ENCODE results near the gene SHC3. TPM values are rescaled to one million over a fixed set of nuclear protein-coding genes. Genes with fewer than 3 reads are reported as not detected.

Gene SHC3
- total RNA-seq, 1 experiment from 2014 or later: 0.27 TPM

GRCh38 chr9:89000973-89001916, 177.4 kb downstream of the SHC3 start:
- POLR2A ChIA-PET: interaction anchor here (1.4 kb wide), 1 partner anchor 406 kb away, joined by 4 read pairs; no protein-coding TSS in a partner anchor
- H2AFZ ChIP-seq (ENCODE audit: low read depth, low read length, poor library complexity, severe bottlenecking): peak overlapping the region; percentile 91
- DNase-seq (ENCODE audit: low read depth, low spot score) (peak; percentile 66), ATAC-seq (peak; percentile 95)
- peaks cover 0 to 8% of the 10 kb centered on the region in 2 experiments; a peak in 1 of 4 replicates for H3K4me1 ChIP-seq (ENCODE audit: control insufficient read depth in 1 of 2, insufficient read depth in 2 of 2, low read length in 2 of 2)
- no TSS peak for BruUV-seq (replicated peaks)
- no peaks in the 10 kb centered on the region for H3K79me2 ChIP-seq (ENCODE audit: insufficient read depth, low read length)
- H3K9me2 ChIP-seq (ENCODE audit: insufficient read depth): no peaks in the 10 kb centered on the region
- no peaks in the 10 kb centered on the region for H3K36me3 ChIP-seq (ENCODE audit: control insufficient read depth in 1 of 2, insufficient read depth in 2 of 2, low read length in 2 of 2)
- CTCF ChIA-PET: interaction anchor here (0.8 to 1.7 kb wide), 12 partner anchors 21 to 1315 kb away, joined by 3 to 14 read pairs (median 4); no protein-coding TSS in a partner anchor
- H3K9me3 ChIP-seq (ENCODE audit: control insufficient read depth in 1 of 2, insufficient read depth in 1 of 2, low read depth in 1 of 2, low read length in 2 of 2): no peaks in the 10 kb centered on the region
- peak overlapping the region; percentile 46 for H3K4me2 ChIP-seq (ENCODE audit: low read length)
- peaks cover 12% of the 10 kb centered on the region for H3K27me3 ChIP-seq (ENCODE audit: insufficient read depth, low read length)
- H3K9ac ChIP-seq (ENCODE audit: low read length): no peak overlapping the region
- no peak overlapping the region for H3K27ac ChIP-seq (ENCODE audit: low read depth, low read length)
- intact Hi-C loops (cut with micrococcal nuclease): loop anchor here (1.0 to 10.0 kb wide), 8 partner anchors 114 to 1316 kb away; no protein-coding TSS in a partner anchor
- no peaks in the 10 kb centered on the region for H4K20me1 ChIP-seq (ENCODE audit: insufficient read depth)
- H3K4me3 ChIP-seq (replicated peaks in 1 of 2; ENCODE audit: low read depth in 1 of 2, low read length in 2 of 2): 0 out of 4 replicates have a peak overlapping the region, but pooled peaks of 1 of the 2 experiments have one; percentile 7
- RAD21 ChIA-PET (ENCODE audit: low non-redundant PET in 1 of 2, low total read pairs in 2 of 2, uncharacterized antibody in 2 of 2, unreplicated experiment in 2 of 2): interaction anchor here (0.6 to 0.8 kb wide), 3 partner anchors 42 to 423 kb away, joined by 3 read pairs; no protein-coding TSS in a partner anchor
- TF ChIP-seq CEBPB (IDR thresholded peaks at IDR 0.05; ENCODE audit: low read depth): no peak
- TF ChIP-seq EZH2 (IDR thresholded peaks at IDR 0.05): no peak
- TF ChIP-seq ZFX (IDR thresholded peaks at IDR 0.05): no peak
- no peak for TF ChIP-seq ATF3 (IDR thresholded peaks at IDR 0.05)
- TF ChIP-seq SIN3A (IDR thresholded peaks at IDR 0.05; ENCODE audit: low read depth): no peak
- TF ChIP-seq EZH2phosphoT487 (IDR thresholded peaks at IDR 0.05; ENCODE audit: borderline replicate concordance): no peak
- TF ChIP-seq, protein P1, sequence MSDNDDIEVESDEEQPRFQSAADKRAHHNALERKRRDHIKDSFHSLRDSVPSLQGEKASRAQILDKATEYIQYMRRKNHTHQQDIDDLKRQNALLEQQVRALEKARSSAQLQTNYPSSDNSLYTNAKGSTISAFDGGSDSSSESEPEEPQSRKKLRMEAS (IDR thresholded peaks at IDR 0.05): peak; percentile 37; the same call in 1 of the 2 replicates
- no peak for TF ChIP-seq POLR2A (IDR thresholded peaks at IDR 0.05; ENCODE audit: borderline replicate concordance, extremely low read depth, insufficient read depth, insufficient read length)
- TF ChIP-seq EGR1 (IDR thresholded peaks at IDR 0.05; ENCODE audit: low read depth): no peak
- no peak for TF ChIP-seq CBX3 (IDR thresholded peaks at IDR 0.05; ENCODE audit: low read depth)
- TF ChIP-seq RAD21 (IDR thresholded peaks at IDR 0.05; ENCODE audit: low read depth): peak; percentile 93
- no peak for TF ChIP-seq JUND (IDR thresholded peaks at IDR 0.05)
- TF ChIP-seq ZBTB33 (IDR thresholded peaks at IDR 0.05; ENCODE audit: extremely low read depth, insufficient replicate concordance, low read length): no peak
- no peak for TF ChIP-seq FOSL1 (IDR thresholded peaks at IDR 0.05; ENCODE audit: low read depth)
- TF ChIP-seq YY1 (IDR thresholded peaks at IDR 0.05; ENCODE audit: extremely low read depth, insufficient replicate concordance, low read depth, low read length): no peak
- no peak for TF ChIP-seq ELF1 (IDR thresholded peaks at IDR 0.05; ENCODE audit: borderline replicate concordance, low read depth)
- no peak for TF ChIP-seq ZNF274 (IDR thresholded peaks at IDR 0.05; ENCODE audit: low read depth, low read length)
- TF ChIP-seq SP1 (IDR thresholded peaks at IDR 0.05; ENCODE audit: low read depth): no peak
- peak; percentile 15 for TF ChIP-seq TCF7L2 (IDR thresholded peaks at IDR 0.05; ENCODE audit: borderline replicate concordance, extremely low read depth, insufficient read depth, insufficient read length)
- TF ChIP-seq, protein P2, sequence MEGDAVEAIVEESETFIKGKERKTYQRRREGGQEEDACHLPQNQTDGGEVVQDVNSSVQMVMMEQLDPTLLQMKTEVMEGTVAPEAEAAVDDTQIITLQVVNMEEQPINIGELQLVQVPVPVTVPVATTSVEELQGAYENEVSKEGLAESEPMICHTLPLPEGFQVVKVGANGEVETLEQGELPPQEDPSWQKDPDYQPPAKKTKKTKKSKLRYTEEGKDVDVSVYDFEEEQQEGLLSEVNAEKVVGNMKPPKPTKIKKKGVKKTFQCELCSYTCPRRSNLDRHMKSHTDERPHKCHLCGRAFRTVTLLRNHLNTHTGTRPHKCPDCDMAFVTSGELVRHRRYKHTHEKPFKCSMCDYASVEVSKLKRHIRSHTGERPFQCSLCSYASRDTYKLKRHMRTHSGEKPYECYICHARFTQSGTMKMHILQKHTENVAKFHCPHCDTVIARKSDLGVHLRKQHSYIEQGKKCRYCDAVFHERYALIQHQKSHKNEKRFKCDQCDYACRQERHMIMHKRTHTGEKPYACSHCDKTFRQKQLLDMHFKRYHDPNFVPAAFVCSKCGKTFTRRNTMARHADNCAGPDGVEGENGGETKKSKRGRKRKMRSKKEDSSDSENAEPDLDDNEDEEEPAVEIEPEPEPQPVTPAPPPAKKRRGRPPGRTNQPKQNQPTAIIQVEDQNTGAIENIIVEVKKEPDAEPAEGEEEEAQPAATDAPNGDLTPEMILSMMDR (IDR thresholded peaks at IDR 0.05 in 2 of 3, conservative IDR thresholded peaks at IDR 0.05 in 1 of 3; ENCODE audit: borderline replicate concordance in 1 of 3, insufficient read depth in 1 of 3, low read depth in 2 of 3, low read length in 2 of 3): peak; percentile 68 to 84 (median 80)

All from HCT116 (cell line).